Upper lobe of left lung (tissue), 4 donors: ENCODE results near the gene COX7B2.

Experiments
- EP300 ChIP-seq, 4 donors: sonication (generic); formaldehyde crosslinking; IDR thresholded peaks; one replicate each; pipeline ENCODE4 v1.5.1; 2017; ENCODE audit warnings: antibody characterized with exemption in 4 of 4, control low read depth in 2 of 4
- POLR2A ChIP-seq, 4 donors: fragments of 450-650 bp; IDR thresholded peaks; one replicate each; pipeline ENCODE4 v1.5.1; 2016 to 2017; ENCODE audit warnings: antibody characterized with exemption in 4 of 4, mild to moderate bottlenecking in 2 of 4
- POLR2AphosphoS5 ChIP-seq, 2 donors: sonication (generic); formaldehyde crosslinking; IDR thresholded peaks; one replicate each; pipeline ENCODE4 v1.5.1; 2017; ENCODE audit warnings: antibody characterized with exemption in 2 of 2
- TF ChIP-seq, protein P1 (sequence below), 6 experiments: fragments of 450-650 bp in 4 of 6; fragments of 200-600 bp in 2 of 6; sonication (generic) in 2 of 6; IDR thresholded peaks; one replicate each; pipeline ENCODE4 v1.5.1; 2016 to 2019; ENCODE audit warnings: antibody characterized with exemption in 6 of 6

DNA sequence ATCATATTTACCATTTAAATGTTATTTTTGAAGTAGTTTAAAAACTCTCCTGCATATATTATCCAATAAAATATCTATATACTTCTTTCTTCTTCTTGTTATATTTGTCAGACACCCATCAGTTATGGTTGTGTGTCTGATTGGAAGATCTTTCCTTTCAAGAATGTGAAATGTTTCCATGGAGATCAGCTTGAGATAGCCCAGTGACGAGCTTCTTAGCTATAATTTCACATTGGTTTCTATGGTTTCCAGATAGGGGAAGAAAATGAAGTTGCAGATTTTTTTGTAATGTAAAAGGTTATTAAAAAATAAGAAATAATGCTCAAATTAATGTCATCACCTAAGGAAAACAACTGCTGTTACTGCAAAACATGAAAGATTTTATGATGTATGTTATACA is 189.0 kb downstream of the COX7B2 start:
- TF ChIP-seq, protein P1, sequence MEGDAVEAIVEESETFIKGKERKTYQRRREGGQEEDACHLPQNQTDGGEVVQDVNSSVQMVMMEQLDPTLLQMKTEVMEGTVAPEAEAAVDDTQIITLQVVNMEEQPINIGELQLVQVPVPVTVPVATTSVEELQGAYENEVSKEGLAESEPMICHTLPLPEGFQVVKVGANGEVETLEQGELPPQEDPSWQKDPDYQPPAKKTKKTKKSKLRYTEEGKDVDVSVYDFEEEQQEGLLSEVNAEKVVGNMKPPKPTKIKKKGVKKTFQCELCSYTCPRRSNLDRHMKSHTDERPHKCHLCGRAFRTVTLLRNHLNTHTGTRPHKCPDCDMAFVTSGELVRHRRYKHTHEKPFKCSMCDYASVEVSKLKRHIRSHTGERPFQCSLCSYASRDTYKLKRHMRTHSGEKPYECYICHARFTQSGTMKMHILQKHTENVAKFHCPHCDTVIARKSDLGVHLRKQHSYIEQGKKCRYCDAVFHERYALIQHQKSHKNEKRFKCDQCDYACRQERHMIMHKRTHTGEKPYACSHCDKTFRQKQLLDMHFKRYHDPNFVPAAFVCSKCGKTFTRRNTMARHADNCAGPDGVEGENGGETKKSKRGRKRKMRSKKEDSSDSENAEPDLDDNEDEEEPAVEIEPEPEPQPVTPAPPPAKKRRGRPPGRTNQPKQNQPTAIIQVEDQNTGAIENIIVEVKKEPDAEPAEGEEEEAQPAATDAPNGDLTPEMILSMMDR (IDR thresholded peaks at IDR 0.05), result no peak
- TF ChIP-seq POLR2AphosphoS5 (IDR thresholded peaks at IDR 0.05) (no peak), EP300 (IDR thresholded peaks at IDR 0.05) (no peak), POLR2A (IDR thresholded peaks at IDR 0.05) (no peak)
